Duodenal mucosa (tissue), 2 donors: Measurements from ENCODE around the gene KLF13.

Experiments used
- H3K27ac ChIP-seq: one replicate; pipeline ENCODE4 v1.7.0; 2013; ENCODE audit warnings: low read depth, low read length
- H3K27me3 ChIP-seq, 2 donors: one replicate each; pipeline ENCODE4 v1.7.0; 2013; ENCODE audit warnings: low read length in 2 of 2, control low read depth in 1 of 2; ENCODE audit not compliant: insufficient read depth in 2 of 2, control insufficient read depth in 1 of 2
- H3K36me3 ChIP-seq, 2 donors: one replicate each; pipeline ENCODE4 v1.7.0; 2013; ENCODE audit warnings: low read length in 2 of 2, control low read depth in 1 of 2; ENCODE audit not compliant: insufficient read depth in 2 of 2, control insufficient read depth in 1 of 2
- H3K4me1 ChIP-seq, 2 donors: one replicate each; pipeline ENCODE4 v1.7.0; 2013; ENCODE audit warnings: low read length in 2 of 2, control low read depth in 1 of 2; ENCODE audit not compliant: insufficient read depth in 2 of 2, control insufficient read depth in 1 of 2
- H3K4me3 ChIP-seq, 2 donors: one replicate each; pipeline ENCODE4 v1.7.0; 2013; ENCODE audit warnings: low read length in 2 of 2, low read depth in 1 of 2
- H3K9ac ChIP-seq, 2 donors: one replicate each; pipeline ENCODE4 v1.7.0; 2013; ENCODE audit warnings: low read length in 2 of 2, low read depth in 1 of 2
- H3K9me3 ChIP-seq, 2 donors: one replicate each; pipeline ENCODE4 v1.7.0; 2013; ENCODE audit warnings: low read length in 2 of 2, control low read depth in 1 of 2; ENCODE audit not compliant: control insufficient read depth in 1 of 2

Gene KLF13

GRCh38 chr15:31340047-31340446 lies 13.4 kb downstream of the KLF13 start:
- Histone ChIP-seq H3K9ac (no peak overlapping the region), H3K27me3 (no peaks in the 10 kb centered on the region), H3K4me1 (peaks cover 95 to 96% of the 10 kb centered on the region in 2 donors), H3K9me3 (no peaks in the 10 kb centered on the region), H3K36me3 (peaks cover 0 to 8% of the 10 kb centered on the region in 2 donors), H3K27ac (no peak overlapping the region), H3K4me3 (no peak overlapping the region)

- Histone ChIP-seq H3K36me3 (peaks cover 0 to 8% of the 10 kb centered on the region in 2 donors), H3K9me3 (no peaks in the 10 kb centered on the region), H3K4me1 (peaks cover 97% of the 10 kb centered on the region in 2 donors), H3K27ac (no peak overlapping the region), H3K4me3 (no peak overlapping the region), H3K9ac (no peak overlapping the region), H3K27me3 (no peaks in the 10 kb centered on the region)
Measured at GRCh38 chr15:31340592-31340991, 14.0 kb downstream of the KLF13 start.

- Histone ChIP-seq H3K27ac (no peak overlapping the region), H3K9me3 (no peaks in the 10 kb centered on the region), H3K36me3 (peaks cover 0 to 8% of the 10 kb centered on the region in 2 donors), H3K27me3 (no peaks in the 10 kb centered on the region), H3K9ac (peak overlapping the region in 1 of 2 donors; percentile 23), H3K4me3 (no peak overlapping the region), H3K4me1 (peaks cover 97% of the 10 kb centered on the region in 2 donors)
Measured at GRCh38 chr15:31341071-31341470, 14.4 kb downstream of the KLF13 start.

GRCh38 chr15:31341496-31342195 lies 15.0 kb downstream of the KLF13 start:
- H3K36me3 ChIP-seq = peaks cover 0 to 8% of the 10 kb centered on the region in 2 donors
- no peaks in the 10 kb centered on the region for H3K27me3 ChIP-seq
- H3K4me1 ChIP-seq = peaks cover 97% of the 10 kb centered on the region in 2 donors
- H3K4me3 ChIP-seq = peak overlapping the region in 1 of 2 donors; percentile 30
- H3K27ac ChIP-seq = no peak overlapping the region
- no peak overlapping the region for H3K9ac ChIP-seq
- no peaks in the 10 kb centered on the region for H3K9me3 ChIP-seq

- H3K9ac ChIP-seq = no peak overlapping the region
- H3K27ac ChIP-seq = no peak overlapping the region
- H3K36me3 ChIP-seq = peaks cover 0 to 8% of the 10 kb centered on the region in 2 donors
- no peaks in the 10 kb centered on the region for H3K9me3 ChIP-seq
- H3K4me3 ChIP-seq = peak overlapping the region in 1 of 2 donors; percentile 30
- H3K4me1 ChIP-seq = peaks cover 97% of the 10 kb centered on the region in 2 donors
- H3K27me3 ChIP-seq = no peaks in the 10 kb centered on the region
Measured at GRCh38 chr15:31342381-31342780, 15.7 kb downstream of the KLF13 start.

GRCh38 chr15:31342781-31343626 lies 16.4 kb downstream of the KLF13 start:
- H3K36me3 ChIP-seq = peaks cover 1 to 10% of the 10 kb centered on the region in 2 donors
- H3K9me3 ChIP-seq = no peaks in the 10 kb centered on the region
- peak overlapping the region; percentile 2 to 5 for H3K4me3 ChIP-seq
- H3K27ac ChIP-seq = peak overlapping the region; percentile 89
- peak overlapping the region in 1 of 2 donors; percentile 63 for H3K9ac ChIP-seq
- H3K27me3 ChIP-seq = no peaks in the 10 kb centered on the region
- peaks cover 97% of the 10 kb centered on the region in 2 donors for H3K4me1 ChIP-seq

GRCh38 chr15:31343831-31344230 lies 17.2 kb downstream of the KLF13 start:
- Histone ChIP-seq H3K4me1 (peaks cover 97% of the 10 kb centered on the region in 2 donors), H3K36me3 (peaks cover 6 to 15% of the 10 kb centered on the region in 2 donors), H3K27ac (peak overlapping the region; percentile 89), H3K9ac (peak overlapping the region; percentile 39 to 63), H3K9me3 (no peaks in the 10 kb centered on the region), H3K4me3 (peak overlapping the region in 1 of 2 donors; percentile 12), H3K27me3 (no peaks in the 10 kb centered on the region)

GRCh38 chr15:31344266-31344665 lies 17.6 kb downstream of the KLF13 start:
- Histone ChIP-seq H3K36me3 (peaks cover 6 to 19% of the 10 kb centered on the region in 2 donors), H3K4me3 (peak overlapping the region in 1 of 2 donors; percentile 12), H3K9me3 (no peaks in the 10 kb centered on the region), H3K9ac (peak overlapping the region; percentile 39 to 63), H3K4me1 (peaks cover 97% of the 10 kb centered on the region in 2 donors), H3K27me3 (no peaks in the 10 kb centered on the region), H3K27ac (peak overlapping the region; percentile 89)

- Histone ChIP-seq H3K36me3 (peaks cover 6 to 16% of the 10 kb centered on the region in 2 donors), H3K27ac (peak overlapping the region; percentile 89), H3K9ac (peak overlapping the region; percentile 79 to 81), H3K4me3 (peak overlapping the region; percentile 67 to 69), H3K27me3 (no peaks in the 10 kb centered on the region), H3K9me3 (no peaks in the 10 kb centered on the region), H3K4me1 (peaks cover 97% of the 10 kb centered on the region in 2 donors)
Measured at GRCh38 chr15:31344823-31345605, 18.4 kb downstream of the KLF13 start.
